22Rv1 (cell line): Measurements from ENCODE around the gene RAPSN.

Source experiments
- ZFX ChIP-seq: fragments of 450-650 bp; IDR thresholded peaks from 2 replicates; pipeline ENCODE4 v1.6.1; 2017; ENCODE audit warnings: antibody characterized with exemption, borderline replicate concordance
- TF ChIP-seq, protein P1 (sequence below): fragments of 450-650 bp; IDR thresholded peaks from 2 replicates; pipeline ENCODE4 v1.5.1; 2017; ENCODE audit warnings: mild to moderate bottlenecking

DNA sequence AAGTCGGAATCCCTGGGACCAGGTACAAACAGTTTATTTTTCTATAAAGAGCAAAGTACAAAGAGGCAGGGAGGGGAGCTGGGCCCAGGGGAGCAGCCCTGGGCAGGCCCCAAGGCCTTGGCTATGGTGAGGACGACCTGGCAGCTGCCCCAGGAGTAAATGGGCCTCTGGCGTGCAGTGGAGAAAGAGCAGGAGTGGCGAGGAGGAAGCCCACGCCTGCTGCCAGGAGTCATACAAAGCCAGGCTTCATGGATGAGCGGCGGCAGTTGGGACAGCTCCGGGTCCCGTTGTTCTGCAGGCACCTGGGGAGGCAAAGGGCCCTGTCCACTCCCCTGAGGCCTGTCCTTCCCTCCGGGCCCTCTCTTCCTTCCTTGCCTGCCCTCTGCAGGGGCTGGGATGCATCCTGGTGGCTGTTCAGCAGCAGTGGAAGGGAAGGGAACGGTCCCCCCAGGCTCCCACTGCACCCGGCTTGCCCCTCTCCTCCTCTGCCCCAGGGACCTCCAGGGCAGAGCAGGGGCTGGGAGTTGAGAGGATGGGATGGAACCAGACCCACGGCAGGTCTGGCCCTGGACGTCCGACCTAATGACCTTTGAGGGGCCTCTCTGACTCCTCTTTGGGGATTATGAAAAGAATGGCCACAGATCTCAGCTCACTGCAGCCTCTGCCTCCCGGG lies 11.1 kb downstream of the RAPSN start:
- no peak for TF ChIP-seq ZFX
- TF ChIP-seq, protein P1, sequence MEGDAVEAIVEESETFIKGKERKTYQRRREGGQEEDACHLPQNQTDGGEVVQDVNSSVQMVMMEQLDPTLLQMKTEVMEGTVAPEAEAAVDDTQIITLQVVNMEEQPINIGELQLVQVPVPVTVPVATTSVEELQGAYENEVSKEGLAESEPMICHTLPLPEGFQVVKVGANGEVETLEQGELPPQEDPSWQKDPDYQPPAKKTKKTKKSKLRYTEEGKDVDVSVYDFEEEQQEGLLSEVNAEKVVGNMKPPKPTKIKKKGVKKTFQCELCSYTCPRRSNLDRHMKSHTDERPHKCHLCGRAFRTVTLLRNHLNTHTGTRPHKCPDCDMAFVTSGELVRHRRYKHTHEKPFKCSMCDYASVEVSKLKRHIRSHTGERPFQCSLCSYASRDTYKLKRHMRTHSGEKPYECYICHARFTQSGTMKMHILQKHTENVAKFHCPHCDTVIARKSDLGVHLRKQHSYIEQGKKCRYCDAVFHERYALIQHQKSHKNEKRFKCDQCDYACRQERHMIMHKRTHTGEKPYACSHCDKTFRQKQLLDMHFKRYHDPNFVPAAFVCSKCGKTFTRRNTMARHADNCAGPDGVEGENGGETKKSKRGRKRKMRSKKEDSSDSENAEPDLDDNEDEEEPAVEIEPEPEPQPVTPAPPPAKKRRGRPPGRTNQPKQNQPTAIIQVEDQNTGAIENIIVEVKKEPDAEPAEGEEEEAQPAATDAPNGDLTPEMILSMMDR = no peak
